HepG2 (cell line): ENCODE data around the gene PRDX6. TPM values are rescaled to one million over a fixed set of nuclear protein-coding genes. Genes with fewer than 3 reads are reported as not detected.

ENCODE experiments used
- ATAC-seq: fragments of 200-7000 bp; cut with Tn5 transposase; 3 replicates; pipeline ENCODE4 v1.9.1; 2020; ENCODE audit warnings: mild to moderate bottlenecking, moderate library complexity
- BruUV-seq: library from RNA; stranded (reverse); fragments of 400-500 nt; replicated peaks from 2 replicates; lab custom pipeline; 2021; lab: Mats Ljungman, UMichigan
- CTCF ChIA-PET: fragments of 300-600 bp; formaldehyde crosslinking; extraction: SDS; loops from one replicate; lab custom pipeline; 2021; ENCODE audit warnings: low total read pairs, inconsistent platforms, low intra/inter-chr PET ratio; lab: Yijun Ruan, JAX
- POLR2A ChIA-PET: fragments of 350-600 bp; sonication (Branson Sonifier 250); formaldehyde crosslinking; loops from one replicate; lab custom pipeline; 2020; ENCODE audit warnings: antibody characterized with exemption, inconsistent platforms; lab: Yijun Ruan, JAX
- DNase-seq: peaks from one replicate; pipeline ENCODE4 v3.0.0-alpha.2; 2015; ENCODE audit warnings: low spot score
- FAIRE-seq: peaks from 3 replicates; lab custom pipeline; 2011; peaks lifted over from hg19 to GRCh38; lab: Jason Lieb, UNC
- H2AFZ ChIP-seq: one replicate; pipeline ENCODE4 v1.6.1; 2011; ENCODE audit warnings: low read length, inconsistent platforms
- H3K27ac ChIP-seq: fragments of 300-600 bp; 3 replicates; pipeline ENCODE4 v1.8.0; 2011; ENCODE audit warnings: mixed run types, mild to moderate bottlenecking, mixed read lengths, low read length, inconsistent platforms; ENCODE audit not compliant: insufficient read depth; ENCODE audit errors: extremely low read length
- H3K27me3 ChIP-seq, 2 experiments: fragments of 200-600 bp in 1 of 2; 2 replicates in 1 of 2; 3 replicates in 1 of 2; pipeline versions ENCODE4 v1.6.0 to v1.8.0; 2011; ENCODE audit warnings: low read length in 2 of 2, mild to moderate bottlenecking in 2 of 2, moderate library complexity in 2 of 2, inconsistent platforms in 1 of 2; ENCODE audit not compliant: insufficient read depth in 2 of 2, control insufficient read depth in 1 of 2
- H3K36me3 ChIP-seq, 2 experiments: fragments of 200-600 bp in 1 of 2; replicated peaks in 1 of 2; 2 replicates in 1 of 2; 3 replicates in 1 of 2; pipeline versions ENCODE4 v1.5.1 to v1.8.0; 2011; ENCODE audit warnings: low read length in 2 of 2, inconsistent platforms in 1 of 2; ENCODE audit not compliant: insufficient read depth in 2 of 2, control insufficient read depth in 1 of 2
- H3K4me1 ChIP-seq: 2 replicates; pipeline ENCODE4 v1.5.1; 2012; ENCODE audit warnings: low read length, inconsistent platforms; ENCODE audit not compliant: insufficient read depth
- H3K4me2 ChIP-seq: 2 replicates; pipeline ENCODE4 v1.6.0; 2011; ENCODE audit warnings: low read depth, low read length, inconsistent platforms
- H3K4me3 ChIP-seq, 3 experiments: fragments of 200-600 bp in 1 of 3; sonication (generic), shearing (Covaris generic) in 1 of 3; replicated peaks in 1 of 3; 2 replicates each; pipeline ENCODE4 v1.5.1; 2011 to 2016; ENCODE audit warnings: low read length in 3 of 3, inconsistent platforms in 2 of 3, low read depth in 2 of 3, mild to moderate bottlenecking in 2 of 3, control low read depth in 1 of 3, mixed read lengths in 1 of 3; ENCODE audit not compliant: insufficient read depth in 1 of 3
- H3K79me2 ChIP-seq: one replicate; pipeline ENCODE4 v1.6.1; 2011; ENCODE audit warnings: low read length, inconsistent platforms; ENCODE audit not compliant: insufficient read depth
- H3K9ac ChIP-seq: 2 replicates; pipeline ENCODE4 v1.6.0; 2011; ENCODE audit warnings: mild to moderate bottlenecking, low read depth, low read length, inconsistent platforms; ENCODE audit not compliant: insufficient read depth
- H3K9me3 ChIP-seq: 2 replicates; pipeline ENCODE4 v1.5.1; 2012; ENCODE audit warnings: mild to moderate bottlenecking, low read length
- H4K20me1 ChIP-seq: 2 replicates; pipeline ENCODE4 v1.6.0; 2011; ENCODE audit warnings: inconsistent platforms, mild to moderate bottlenecking, low read length, moderate library complexity; ENCODE audit not compliant: insufficient read depth
- AGO2 ChIP-seq: fragments of 200-400 bp; formaldehyde crosslinking; optimal IDR thresholded peaks from 2 replicates; pipeline ENCODE3; 2017; ENCODE audit warnings: mild to moderate bottlenecking, low read depth, low read length, moderate library complexity
- CCAR2 ChIP-seq: fragments of 200-400 bp; formaldehyde crosslinking; optimal IDR thresholded peaks from 2 replicates; pipeline ENCODE3; 2018; ENCODE audit warnings: low read depth, mild to moderate bottlenecking, low read length, moderate library complexity
- CSRNP1 ChIP-seq: sonication (generic); formaldehyde crosslinking; IDR thresholded peaks from 2 replicates; pipeline ENCODE4 v1.8.1; 2023; ENCODE audit warnings: mild to moderate bottlenecking, missing genetic modification reagents
- GPN1 ChIP-seq: sonication (generic); formaldehyde crosslinking; IDR thresholded peaks from 2 replicates; pipeline ENCODE4 v1.5.1; 2020; ENCODE audit warnings: missing genetic modification reagents, borderline replicate concordance
- HOXA3 ChIP-seq: sonication (generic); formaldehyde crosslinking; IDR thresholded peaks from 2 replicates; pipeline ENCODE4 v1.5.0; 2020; ENCODE audit warnings: missing genetic modification reagents
- HOXD1 ChIP-seq: sonication (generic); formaldehyde crosslinking; IDR thresholded peaks from 2 replicates; pipeline ENCODE4 v1.5.0; 2020; ENCODE audit warnings: missing genetic modification reagents
- JUN ChIP-seq: sonication (generic); formaldehyde crosslinking; IDR thresholded peaks from 2 replicates; pipeline ENCODE4 v1.4.0; 2020; ENCODE audit warnings: mild to moderate bottlenecking, missing genetic modification reagents
- MATR3 ChIP-seq: sonication (generic); formaldehyde crosslinking; IDR thresholded peaks from 2 replicates; pipeline ENCODE4 v1.4.0; 2020; ENCODE audit warnings: missing genetic modification reagents
- NFRKB ChIP-seq: fragments of 450-650 bp; IDR thresholded peaks from 2 replicates; pipeline ENCODE4 v1.6.1; 2017
- RAD21 ChIP-seq: fragments of 450-650 bp; formaldehyde crosslinking; IDR thresholded peaks from 2 replicates; pipeline ENCODE4 v1.5.0; 2020; ENCODE audit warnings: mild to moderate bottlenecking
- RNF219 ChIP-seq: sonication (generic); formaldehyde crosslinking; IDR thresholded peaks from 2 replicates; pipeline ENCODE4 v1.5.0; 2020; ENCODE audit warnings: mild to moderate bottlenecking, missing genetic modification reagents
- SNRNP70 ChIP-seq: fragments of 200-400 bp; formaldehyde crosslinking; IDR thresholded peaks from 2 replicates; pipeline ENCODE4 v1.6.1; 2017; ENCODE audit warnings: mild to moderate bottlenecking, low read depth, low read length, moderate library complexity
- ZBTB46 ChIP-seq: sonication (generic); formaldehyde crosslinking; IDR thresholded peaks from 2 replicates; pipeline ENCODE4 v1.4.0; 2020; ENCODE audit warnings: mild to moderate bottlenecking, missing genetic modification reagents, borderline replicate concordance
- ZBTB8A ChIP-seq: sonication (generic); formaldehyde crosslinking; IDR thresholded peaks from 2 replicates; pipeline ENCODE4 v1.4.0; 2020; ENCODE audit warnings: mild to moderate bottlenecking, low read depth, missing genetic modification reagents, borderline replicate concordance
- ZNF124 ChIP-seq: sonication (generic); formaldehyde crosslinking; IDR thresholded peaks from 2 replicates; pipeline ENCODE4 v1.4.0; 2020; ENCODE audit warnings: missing genetic modification reagents
- ZNF350 ChIP-seq: sonication (generic); formaldehyde crosslinking; IDR thresholded peaks from 2 replicates; pipeline ENCODE4 v1.4.0; 2020; ENCODE audit warnings: mild to moderate bottlenecking, low read depth, missing genetic modification reagents, borderline replicate concordance
- ZNF446 ChIP-seq: sonication (generic); formaldehyde crosslinking; IDR thresholded peaks from 2 replicates; pipeline ENCODE4 v1.5.0; 2020; ENCODE audit warnings: mild to moderate bottlenecking, missing genetic modification reagents
- ZNF530 ChIP-seq: sonication (generic); formaldehyde crosslinking; IDR thresholded peaks from 2 replicates; pipeline ENCODE4 v1.5.0; 2020; ENCODE audit warnings: low read depth, mild to moderate bottlenecking, missing genetic modification reagents
- ZSCAN29 ChIP-seq: sonication (generic); formaldehyde crosslinking; conservative IDR thresholded peaks from 2 replicates; pipeline ENCODE4 v1.4.0; 2020; ENCODE audit warnings: mild to moderate bottlenecking, missing genetic modification reagents
- WGBS: methylation state at CpG from one replicate; pipeline ENCODE4 v1.1.6; 2017; ENCODE audit warnings: low lambda C conversion rate; 5-methylcytosine and 5-hydroxymethylcytosine counted together
- in situ Hi-C: cut with HindIII; loops from 2 replicates; pipeline ENCODE4 v1.10.0; 2017; ENCODE audit warnings: low pct_unique_long_range_greater_than_20kb; ENCODE audit not compliant: extremely low pct_ligation_motif_present
- intact Hi-C: fragments of 100-400 bp; cut with micrococcal nuclease; formaldehyde crosslinking; loops from one replicate; pipeline ENCODE4 v1.10.0; 2022; ENCODE audit not compliant: unreplicated experiment
- polyA plus RNA-seq, 8 experiments: library from polyadenylated mRNA; depleted of rRNA in 3 of 8; stranded (reverse) in 7 of 8; unstranded in 1 of 8; fragments of >200 nt; fragmentation: Illumina TruSeq in 4 of 8; extraction: Trizol in 4 of 8; gene quantifications; 2 replicates each; pipeline versions ENCODE4 v1.2.1 to v1.2.3, GENCODE V29; 2011 to 2016; ENCODE audit warnings: low read depth in 4 of 8, missing spikeins in 1 of 8, mixed read lengths in 1 of 8; ENCODE audit not compliant: insufficient read depth in 1 of 8
- total RNA-seq, 5 experiments: library from RNA; depleted of rRNA; stranded (reverse); fragments of >200 nt; fragmentation: Illumina TruSeq; extraction: Trizol; gene quantifications; 2 replicates each; pipeline ENCODE4 v1.2.3, GENCODE V29; 2016; ENCODE audit warnings: low read depth in 1 of 5

The PRDX6 gene
- total and polyA plus RNA-seq, 2 of the 13 experiments (the other 11 are each of a cell fraction or from before 2014, with no cell fraction given) = 224 to 309 TPM

- H3K27me3 ChIP-seq = no peaks in the 10 kb centered on the region
- no peaks in the 10 kb centered on the region for H4K20me1 ChIP-seq
- in situ Hi-C loops (loop anchor here (5.0 kb wide), 1 partner anchor 75 kb away; no protein-coding TSS in a partner anchor), intact Hi-C loops (loop anchor here (10.0 kb wide), 1 partner anchor 763 kb away; no protein-coding TSS in a partner anchor)
- no peaks in the 10 kb centered on the region for H3K79me2 ChIP-seq
- H3K4me3 ChIP-seq = no peak overlapping the region
- H3K4me2 ChIP-seq = no peak overlapping the region
- ChIA-PET CTCF (interaction anchor here (1.3 to 2.7 kb wide), 3 partner anchors 76 to 87 kb away, joined by 3 to 36 read pairs (median 10); no protein-coding TSS in a partner anchor), POLR2A (no interaction called here)
- no peak for TF ChIP-seq ZNF124 (CRISPR knock-in tag)
- no peak for TF ChIP-seq CSRNP1
- no peak for TF ChIP-seq ZBTB8A (CRISPR knock-in tag)
- TF ChIP-seq NFRKB = no peak
- TF ChIP-seq SNRNP70 = no peak
- TF ChIP-seq ZNF530 (CRISPR knock-in tag) = no peak
- no peak for TF ChIP-seq AGO2
- no peak for TF ChIP-seq HOXA3 (CRISPR knock-in tag)
- no peak for TF ChIP-seq GPN1 (CRISPR knock-in tag)
- no peak for TF ChIP-seq ZNF350 (CRISPR knock-in tag)
- TF ChIP-seq HOXD1 (CRISPR knock-in tag) = no peak
- no peak for TF ChIP-seq ZSCAN29 (CRISPR knock-in tag)
- no peak for TF ChIP-seq RAD21 (CRISPR knock-in tag)
- no peak for TF ChIP-seq ZBTB46 (CRISPR knock-in tag)
- no peak for TF ChIP-seq RNF219 (CRISPR knock-in tag)
- TF ChIP-seq ZNF446 (CRISPR knock-in tag) = no peak
- no peak for TF ChIP-seq CCAR2
- TF ChIP-seq MATR3 (CRISPR knock-in tag) = no peak
- no peak for TF ChIP-seq JUN (CRISPR knock-in tag)
- FAIRE-seq (no peak), ATAC-seq (no peak), DNase-seq (no peak)
- WGBS = 37% methylated on average over 3 of the region's 3 CpGs
- H3K9ac ChIP-seq = no peak overlapping the region
- H3K9me3 ChIP-seq = no peaks in the 10 kb centered on the region
- H3K36me3 ChIP-seq = no peaks in the 10 kb centered on the region
- BruUV-seq = no TSS peak
- H3K4me1 ChIP-seq = peaks cover 20% of the 10 kb centered on the region
- no peak overlapping the region for H3K27ac ChIP-seq
- no peak overlapping the region for H2AFZ ChIP-seq
Observed at GRCh38 chr1:173507205-173507846, 30.2 kb downstream of the PRDX6 start.
